SU-DHL-6 (cell line): Measurements from ENCODE around the gene ALG6.

Source experiments
- EZH2phosphoT487 ChIP-seq: fragments of 200-600 bp; sonication (generic), shearing (Covaris generic); conservative IDR thresholded peaks from 2 replicates; pipeline ENCODE4 v1.6.1; 2018; ENCODE audit warnings: mild to moderate bottlenecking, antibody characterized with exemption, low read length, moderate library complexity, mixed read lengths
- TF ChIP-seq, protein P1 (sequence below): fragments of 200-600 bp; sonication (generic); IDR thresholded peaks from one replicate; pipeline ENCODE4 v1.5.1; 2017; ENCODE audit warnings: antibody characterized with exemption, mild to moderate bottlenecking, low read length, moderate library complexity; ENCODE audit not compliant: insufficient read depth, poor library complexity, severe bottlenecking

DNA sequence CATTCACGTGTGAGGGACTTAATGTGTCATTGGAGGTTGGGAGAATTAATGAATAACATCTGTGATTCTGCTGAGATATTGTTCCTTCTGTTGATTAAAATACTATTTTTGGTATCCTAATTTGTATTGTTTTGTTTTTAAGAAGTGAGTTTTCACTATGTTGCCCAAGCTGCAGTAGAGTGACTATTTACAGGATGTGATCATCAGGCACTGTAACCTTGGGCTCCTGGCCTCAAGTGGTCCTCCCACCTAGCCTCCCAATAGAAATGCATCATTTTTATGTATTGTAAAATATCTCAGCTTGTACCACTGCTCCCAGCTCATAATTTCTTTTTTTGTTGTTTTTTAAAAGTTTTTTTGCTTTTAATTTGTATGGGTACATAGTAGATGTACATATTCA lies 14.3 kb downstream of the ALG6 start:
- TF ChIP-seq, protein P1, sequence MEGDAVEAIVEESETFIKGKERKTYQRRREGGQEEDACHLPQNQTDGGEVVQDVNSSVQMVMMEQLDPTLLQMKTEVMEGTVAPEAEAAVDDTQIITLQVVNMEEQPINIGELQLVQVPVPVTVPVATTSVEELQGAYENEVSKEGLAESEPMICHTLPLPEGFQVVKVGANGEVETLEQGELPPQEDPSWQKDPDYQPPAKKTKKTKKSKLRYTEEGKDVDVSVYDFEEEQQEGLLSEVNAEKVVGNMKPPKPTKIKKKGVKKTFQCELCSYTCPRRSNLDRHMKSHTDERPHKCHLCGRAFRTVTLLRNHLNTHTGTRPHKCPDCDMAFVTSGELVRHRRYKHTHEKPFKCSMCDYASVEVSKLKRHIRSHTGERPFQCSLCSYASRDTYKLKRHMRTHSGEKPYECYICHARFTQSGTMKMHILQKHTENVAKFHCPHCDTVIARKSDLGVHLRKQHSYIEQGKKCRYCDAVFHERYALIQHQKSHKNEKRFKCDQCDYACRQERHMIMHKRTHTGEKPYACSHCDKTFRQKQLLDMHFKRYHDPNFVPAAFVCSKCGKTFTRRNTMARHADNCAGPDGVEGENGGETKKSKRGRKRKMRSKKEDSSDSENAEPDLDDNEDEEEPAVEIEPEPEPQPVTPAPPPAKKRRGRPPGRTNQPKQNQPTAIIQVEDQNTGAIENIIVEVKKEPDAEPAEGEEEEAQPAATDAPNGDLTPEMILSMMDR: no peak
- no peak for TF ChIP-seq EZH2phosphoT487
